ENCODE data around the gene PLXNA4. TPM values are rescaled to one million over a fixed set of nuclear protein-coding genes. Genes with fewer than 3 reads are reported as not detected.

Gene PLXNA4
- total and polyA plus RNA-seq, 3 donors from 2014 or later, result 3.4 to 5.5 (median 3.8) TPM

GRCh38 chr7:132083126-132083525 lies 493.1 kb downstream of the PLXNA4 start:
- intact Hi-C loops (cut with DNase I; ENCODE audit: low total_unique reads), result no loop called here
- H3K27ac ChIP-seq, result no peak overlapping the region
- no peak overlapping the region for H3K4me3 ChIP-seq
- H3K27me3 ChIP-seq, result no peaks in the 10 kb centered on the region
- no peak for DNase-seq
- no peaks in the 10 kb centered on the region for H3K36me3 ChIP-seq (ENCODE audit: low read depth, missing control alignments)
- TF ChIP-seq POLR2A (IDR thresholded peaks at IDR 0.05), result no peak
- TF ChIP-seq CTCF (IDR thresholded peaks at IDR 0.05), result no peak
- H3K4me1 ChIP-seq, result no peaks in the 10 kb centered on the region
- WGBS, 2 donors, result 76 to 77% methylated on average over 9 to 10 of the region's 10 CpGs
- H3K9me3 ChIP-seq, result no peaks in the 10 kb centered on the region

GRCh38 chr7:132082394-132082793 lies 493.9 kb downstream of the PLXNA4 start:
- Histone ChIP-seq H3K27me3 (no peaks in the 10 kb centered on the region), H3K4me3 (no peak overlapping the region), H3K9me3 (no peaks in the 10 kb centered on the region), H3K27ac (no peak overlapping the region), H3K36me3 (ENCODE audit: low read depth, missing control alignments) (no peaks in the 10 kb centered on the region), H3K4me1 (no peaks in the 10 kb centered on the region)
- intact Hi-C loops (cut with DNase I; ENCODE audit: low total_unique reads), result no loop called here
- TF ChIP-seq POLR2A (IDR thresholded peaks at IDR 0.05) (no peak), CTCF (IDR thresholded peaks at IDR 0.05) (no peak)
- no peak for DNase-seq
- 25 to 27% methylated on average over 1 of the region's 1 CpG for WGBS, 2 donors

GRCh38 chr7:132081686-132082085 lies 494.6 kb downstream of the PLXNA4 start:
- Histone ChIP-seq H3K36me3 (ENCODE audit: low read depth, missing control alignments) (no peaks in the 10 kb centered on the region), H3K27ac (no peak overlapping the region), H3K4me3 (no peak overlapping the region), H3K27me3 (no peaks in the 10 kb centered on the region), H3K9me3 (no peaks in the 10 kb centered on the region), H3K4me1 (no peaks in the 10 kb centered on the region)
- TF ChIP-seq CTCF (IDR thresholded peaks at IDR 0.05), result no peak
- TF ChIP-seq POLR2A (IDR thresholded peaks at IDR 0.05), result no peak
- intact Hi-C loops (cut with DNase I; ENCODE audit: low total_unique reads), result no loop called here
- WGBS, 2 donors, result 89 to 90% methylated on average over 2 of the region's 2 CpGs
- no peak for DNase-seq

GRCh38 chr7:132080967-132081668 lies 495.2 kb downstream of the PLXNA4 start:
- H3K27ac ChIP-seq, result no peak overlapping the region
- H3K27me3 ChIP-seq, result no peaks in the 10 kb centered on the region
- intact Hi-C loops (cut with DNase I; ENCODE audit: low total_unique reads), result no loop called here
- H3K4me1 ChIP-seq, result no peaks in the 10 kb centered on the region
- peak; percentile 27 for DNase-seq
- WGBS, 2 donors, result 55 to 71% methylated on average over 6 of the region's 6 CpGs
- no peak for TF ChIP-seq POLR2A (IDR thresholded peaks at IDR 0.05)
- no peak for TF ChIP-seq CTCF (IDR thresholded peaks at IDR 0.05)
- no peaks in the 10 kb centered on the region for H3K9me3 ChIP-seq
- no peak overlapping the region for H3K4me3 ChIP-seq
- no peaks in the 10 kb centered on the region for H3K36me3 ChIP-seq (ENCODE audit: low read depth, missing control alignments)

GRCh38 chr7:132080467-132080866 lies 495.8 kb downstream of the PLXNA4 start:
- H3K27ac ChIP-seq, result no peak overlapping the region
- TF ChIP-seq POLR2A (IDR thresholded peaks at IDR 0.05), result no peak
- TF ChIP-seq CTCF (IDR thresholded peaks at IDR 0.05), result no peak
- no peaks in the 10 kb centered on the region for H3K36me3 ChIP-seq (ENCODE audit: low read depth, missing control alignments)
- H3K4me3 ChIP-seq, result no peak overlapping the region
- no peaks in the 10 kb centered on the region for H3K9me3 ChIP-seq
- H3K4me1 ChIP-seq, result no peaks in the 10 kb centered on the region
- no peaks in the 10 kb centered on the region for H3K27me3 ChIP-seq
- intact Hi-C loops (cut with DNase I; ENCODE audit: low total_unique reads), result no loop called here
- DNase-seq, result no peak
- 76 to 82% methylated on average over 1 of the region's 1 CpG for WGBS, 2 donors
